CD4-positive, alpha-beta T cell treated with Interleukin-17A for 4 hours (primary cell): ENCODE data around the gene ZNF383.
"Not testable (repeated sequence)": the region's sequence is repeated elsewhere in the genome, so short reads cannot be mapped to it uniquely, and the experiment has no call there.

Source experiments
- DNase-seq: peaks from one replicate; pipeline ENCODE4 v3.0.0-alpha.2; 2020; ENCODE audit warnings: mixed read lengths

The ZNF383 gene

DNA sequence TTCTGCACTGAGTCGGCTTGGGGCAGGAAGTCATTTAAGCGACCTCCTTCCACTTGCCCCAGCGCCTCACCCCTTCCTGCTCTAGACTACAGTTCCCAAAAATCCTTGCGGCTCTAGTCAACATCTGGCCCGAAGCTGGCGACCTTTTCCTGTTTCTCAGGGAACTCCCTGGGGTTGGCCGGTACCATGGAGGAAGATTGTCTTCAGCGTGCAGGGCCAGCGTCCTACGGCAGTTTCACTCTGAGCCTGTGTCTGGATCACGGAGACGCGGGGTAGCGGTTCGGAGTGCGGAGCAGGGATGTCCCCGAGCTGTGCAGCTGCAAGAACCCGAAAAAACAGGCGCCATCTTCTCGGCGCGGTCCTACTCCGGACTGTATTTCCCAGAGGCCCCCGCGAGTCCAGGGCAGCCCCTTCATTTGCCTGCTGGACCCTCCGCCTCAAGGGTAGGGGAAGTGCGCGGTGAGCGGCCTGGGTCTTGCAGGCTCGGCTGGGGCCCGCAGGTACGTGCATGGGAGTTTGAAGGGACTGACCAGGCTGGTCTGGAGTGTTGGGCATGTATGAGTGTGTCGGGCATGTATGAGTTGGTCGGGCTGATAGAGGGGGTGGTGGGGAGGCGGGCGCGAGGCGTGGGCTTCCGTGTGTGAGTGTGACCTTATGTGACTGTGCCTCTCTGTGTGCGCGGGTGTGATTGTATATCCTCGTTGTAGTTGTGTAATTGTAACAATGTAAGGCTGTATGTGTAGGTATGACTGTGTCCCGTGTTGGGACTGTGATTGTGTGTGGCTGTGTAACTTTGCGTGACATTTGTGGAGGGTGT is at the start of gene ZNF383:
Gene ZNF383, plus strand, starts transcription at position 440 of the 817 bp plus-strand sequence. CDS start 12,240 bp downstream, outside the sequence.
- peak; percentile 85 for DNase-seq

GRCh38 chr19:37172368-37173366 is 45.3 kb upstream of the ZNF383 start, which contains the start of gene ZNF585A:
ZNF585A (minus strand) TSS chr19:37172695; CDS start chr19:37169910, 2,785 bp downstream.
- peak; percentile 90 for DNase-seq

DNA sequence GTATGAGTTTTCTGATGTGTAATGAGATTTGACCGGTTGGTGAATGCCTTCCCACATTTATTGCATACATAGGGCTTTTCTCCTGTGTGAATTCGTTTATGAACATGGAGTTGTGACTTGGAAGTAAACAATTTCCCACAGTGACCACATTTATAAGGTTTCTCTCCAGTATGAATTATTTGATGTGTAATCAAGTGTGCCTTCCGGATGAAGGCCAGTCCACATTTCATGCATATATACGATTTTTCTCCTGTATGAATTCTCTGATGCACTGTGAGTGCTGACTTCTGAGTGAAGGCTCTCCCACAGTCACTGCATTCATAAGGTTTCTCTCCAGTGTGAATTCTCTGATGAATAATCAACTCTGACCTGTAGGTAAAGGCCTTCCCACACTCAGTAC is 31.9 kb upstream of the ZNF383 start:
- DNase-seq: not testable (repeated sequence)

DNA sequence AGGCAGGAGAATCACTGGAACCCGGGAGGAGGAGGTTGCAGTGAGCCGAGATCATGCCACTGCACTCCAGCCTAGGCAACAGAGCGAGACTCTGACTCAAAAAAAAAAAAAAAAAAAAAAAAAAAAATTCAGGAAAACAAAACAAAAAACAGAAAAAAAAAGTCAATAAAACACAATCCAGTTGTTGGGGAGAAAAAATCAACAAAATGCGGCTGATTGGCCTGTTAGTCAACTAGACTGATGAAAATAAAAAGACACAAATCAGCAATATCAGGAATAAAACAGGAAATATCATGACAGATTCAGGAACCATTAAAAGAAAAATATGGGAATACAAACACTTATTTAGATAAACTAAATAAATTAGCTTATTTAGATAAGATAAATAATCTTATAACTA is 22.8 kb upstream of the ZNF383 start:
- not testable (repeated sequence) for DNase-seq

- DNase-seq: not testable (repeated sequence)
These were observed 20.9 kb upstream of the ZNF383 start for GRCh38 chr19:37197115-37197514.

DNA sequence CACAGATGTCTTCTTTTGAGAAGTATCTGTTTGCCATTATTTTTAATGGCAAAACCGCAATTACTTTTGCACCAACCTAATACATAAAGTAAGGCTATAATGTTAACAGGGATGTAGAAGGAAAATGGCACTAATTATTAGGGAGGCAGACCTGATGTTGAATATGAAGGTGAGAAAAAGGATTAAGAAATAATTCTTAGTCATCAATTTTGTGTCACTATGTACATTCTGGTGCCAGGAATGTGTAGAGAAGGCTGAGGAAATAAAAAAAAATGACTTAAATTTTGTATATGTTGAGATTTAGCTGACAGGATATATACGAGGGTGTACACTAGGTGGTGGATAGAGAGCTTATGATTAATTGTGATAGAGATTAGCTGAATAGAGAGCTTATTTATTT is 20.2 kb upstream of the ZNF383 start:
- DNase-seq: no peak

GRCh38 chr19:37217480-37217774 is 587 bp upstream of the ZNF383 start:
- DNase-seq: no peak

DNA sequence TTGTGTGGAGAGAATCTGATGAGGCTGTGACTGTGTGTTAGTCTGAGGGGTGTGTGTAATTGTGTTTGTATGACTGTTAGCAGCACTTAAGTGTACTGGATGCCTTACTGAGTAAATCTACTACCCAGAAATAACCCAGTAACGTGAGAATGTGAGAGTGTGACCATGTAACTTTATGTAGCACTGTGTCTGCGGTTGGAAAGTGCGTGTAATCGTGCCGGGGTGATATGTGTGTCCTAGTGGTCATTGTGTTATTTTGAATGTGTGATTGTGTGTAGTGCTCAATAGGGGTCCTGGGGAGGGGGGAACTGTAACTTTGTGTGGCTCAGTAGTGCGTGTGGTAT is 550 bp downstream of the ZNF383 start:
- no peak for DNase-seq

GRCh38 chr19:37220383-37220782 is 2.4 kb downstream of the ZNF383 start:
- no peak for DNase-seq

DNA sequence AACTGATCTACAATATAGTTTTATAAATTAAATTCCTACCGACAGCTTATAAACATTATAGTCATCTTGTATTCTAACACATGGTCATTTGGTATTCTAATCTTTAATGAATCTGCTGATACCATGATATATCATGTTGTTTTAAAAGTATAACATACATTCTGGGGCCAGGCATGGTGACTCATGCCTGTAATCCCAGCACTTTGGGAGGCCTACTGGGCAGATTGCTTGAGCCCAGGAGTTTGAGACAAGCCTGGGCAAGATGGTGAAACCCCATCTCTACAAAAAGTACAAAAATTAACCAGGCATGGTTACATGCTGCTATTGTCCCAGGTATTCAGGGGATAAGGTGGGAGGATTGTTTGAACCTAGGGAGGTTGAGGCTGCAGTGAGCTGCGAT is 3.1 kb downstream of the ZNF383 start:
- no peak for DNase-seq

GRCh38 chr19:37226248-37226647 is 8.2 kb downstream of the ZNF383 start:
- DNase-seq: no peak

DNA sequence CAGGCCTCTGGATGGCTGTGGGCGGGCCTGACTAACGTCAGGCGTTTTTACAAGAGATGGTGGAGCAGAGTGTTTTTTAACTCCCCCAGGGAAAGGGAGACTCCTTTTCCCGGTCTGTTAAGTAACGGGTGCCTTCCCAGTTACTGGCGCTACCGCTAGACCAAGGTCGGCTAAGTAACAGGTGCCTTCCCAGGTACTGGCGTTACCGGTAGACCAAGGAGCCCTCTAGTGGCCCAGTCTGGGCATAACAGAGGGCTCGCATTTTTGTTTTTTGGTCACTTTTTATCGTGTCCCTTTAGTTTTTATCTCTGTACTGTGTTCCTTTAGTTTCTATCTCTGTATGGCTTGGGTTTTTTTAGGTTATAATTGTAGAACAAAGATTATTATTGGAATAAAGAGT is 10.0 kb downstream of the ZNF383 start:
- DNase-seq: no peak

DNA sequence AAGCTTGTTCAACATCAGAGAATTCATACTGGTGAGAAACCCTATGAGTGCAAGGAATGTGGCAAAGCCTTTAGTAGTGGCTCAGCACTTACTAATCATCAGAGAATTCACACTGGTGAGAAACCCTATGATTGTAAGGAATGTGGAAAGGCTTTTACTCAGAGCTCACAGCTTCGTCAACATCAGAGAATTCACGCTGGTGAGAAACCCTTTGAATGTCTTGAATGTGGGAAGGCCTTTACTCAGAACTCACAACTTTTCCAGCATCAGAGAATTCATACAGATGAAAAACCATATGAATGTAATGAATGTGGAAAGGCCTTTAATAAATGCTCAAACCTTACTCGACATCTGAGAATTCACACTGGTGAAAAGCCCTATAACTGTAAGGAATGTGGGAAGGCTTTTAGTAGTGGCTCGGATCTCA is 25.2 kb downstream of the ZNF383 start:
- DNase-seq: no peak

GRCh38 chr19:37251308-37252229 is 33.6 kb downstream of the ZNF383 start:
- peak; percentile 17 for DNase-seq

- DNase-seq: not testable (repeated sequence)
These were observed 45.0 kb downstream of the ZNF383 start for GRCh38 chr19:37263028-37263427.

- not testable (repeated sequence) for DNase-seq
These were observed 49.0 kb downstream of the ZNF383 start for GRCh38 chr19:37267005-37267404.

DNA sequence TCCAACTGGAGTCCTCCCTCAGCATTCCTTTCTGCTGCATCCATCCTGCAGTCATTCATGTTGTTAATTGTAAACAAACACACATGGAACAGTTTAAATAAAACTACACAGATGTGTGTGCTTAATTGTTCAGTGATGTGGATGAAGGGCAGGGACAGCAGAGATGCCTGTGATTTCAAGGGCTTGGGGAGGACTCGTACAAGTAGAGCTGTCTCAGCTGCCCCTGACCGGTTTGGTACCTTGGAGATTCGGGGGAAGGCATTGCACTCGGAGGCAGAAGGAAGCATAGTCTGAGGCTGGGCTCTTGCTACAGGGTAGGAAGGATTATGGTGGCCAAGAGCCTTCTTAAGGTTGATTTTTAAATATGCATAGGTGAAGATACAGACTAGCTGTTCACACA is 49.7 kb downstream of the ZNF383 start:
- not testable (repeated sequence) for DNase-seq

- not testable (repeated sequence) for DNase-seq
These were observed 62.6 kb downstream of the ZNF383 start for GRCh38 chr19:37280656-37281055.

DNA sequence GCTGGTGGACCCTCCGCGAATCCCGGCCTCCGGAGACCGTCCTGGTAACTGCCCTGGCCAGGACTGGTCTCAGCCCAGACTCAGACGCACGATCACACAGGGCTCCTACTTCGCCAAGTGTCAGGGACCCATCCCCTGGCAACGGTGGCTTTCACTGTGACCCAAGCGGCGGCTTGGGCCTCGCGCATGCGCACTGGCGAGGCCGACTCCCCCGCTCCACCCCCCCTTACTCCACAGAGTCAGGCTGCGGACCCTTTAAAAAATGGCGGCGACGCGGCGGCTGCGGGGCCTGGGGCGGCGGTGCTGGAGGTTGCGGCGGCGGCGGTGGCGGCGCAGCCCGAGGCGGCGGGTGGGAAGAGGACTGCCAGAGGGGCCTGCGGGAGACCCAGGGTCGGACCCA is 66.0 kb downstream of the ZNF383 start:
- not testable (repeated sequence) for DNase-seq

GRCh38 chr19:37289229-37289628 is 71.2 kb downstream of the ZNF383 start:
- DNase-seq: not testable (repeated sequence)

DNA sequence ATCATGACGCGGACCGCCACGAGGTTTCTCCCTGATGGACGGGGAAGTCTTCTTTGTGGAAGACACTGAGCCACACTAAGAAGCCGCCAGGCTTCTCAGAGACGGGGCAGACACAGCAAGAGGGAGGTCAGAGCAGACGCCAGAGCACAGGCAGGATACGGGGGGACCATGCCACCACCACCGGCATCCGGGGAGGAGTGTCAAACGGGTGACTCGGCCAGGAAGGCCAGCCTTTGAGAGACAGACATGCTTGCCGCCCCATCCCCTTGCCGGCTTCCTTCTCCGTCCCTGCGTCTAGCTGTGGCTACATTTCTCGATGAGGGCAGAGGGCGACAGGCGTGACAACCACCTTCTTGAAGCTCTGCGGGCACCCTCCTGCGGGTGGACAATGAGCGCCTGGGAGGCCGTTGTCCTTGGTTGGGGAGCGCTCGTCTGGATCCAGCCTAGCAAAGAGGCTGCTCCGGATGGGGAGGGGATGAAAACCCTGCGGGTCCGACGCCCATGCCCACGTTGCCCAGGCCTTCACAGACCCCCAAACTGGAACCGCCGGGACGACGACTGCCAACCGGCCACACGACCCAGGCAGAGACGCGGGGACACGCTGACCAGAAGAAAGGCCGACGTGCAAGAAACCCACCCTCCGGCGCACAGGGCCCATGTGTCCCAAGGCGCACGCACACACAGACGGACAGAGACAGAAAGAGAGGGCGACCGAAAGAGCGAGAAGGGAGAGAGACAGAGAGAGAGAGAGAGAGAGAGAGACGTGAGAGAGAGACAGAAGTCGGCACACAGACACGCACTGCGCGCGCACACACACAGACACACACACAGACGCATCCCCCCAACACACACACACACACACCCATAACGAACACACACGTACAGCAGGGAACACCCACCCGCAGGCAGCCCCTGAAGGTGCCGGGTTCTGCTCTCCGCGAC is 75.3 kb downstream of the ZNF383 start:
- not testable (repeated sequence) for DNase-seq
